D341Med (cell line): ENCODE measurements around the gene SH3RF1.
"Not testable (repeated sequence)": the region's sequence is repeated elsewhere in the genome, so short reads cannot be mapped to it uniquely, and the experiment has no call there.

Experiments used
- DNase-seq: peaks from one replicate; pipeline ENCODE4 v3.0.0; 2012; ENCODE audit warnings: low spot score

The SH3RF1 gene

GRCh38 chr4:169200361-169201030 is 70.3 kb downstream of the SH3RF1 start:
- DNase-seq = no peak

- no peak for DNase-seq
Measured at GRCh38 chr4:169199184-169199583, 71.6 kb downstream of the SH3RF1 start.

GRCh38 chr4:169198167-169198566 is 72.6 kb downstream of the SH3RF1 start:
- no peak for DNase-seq

DNA sequence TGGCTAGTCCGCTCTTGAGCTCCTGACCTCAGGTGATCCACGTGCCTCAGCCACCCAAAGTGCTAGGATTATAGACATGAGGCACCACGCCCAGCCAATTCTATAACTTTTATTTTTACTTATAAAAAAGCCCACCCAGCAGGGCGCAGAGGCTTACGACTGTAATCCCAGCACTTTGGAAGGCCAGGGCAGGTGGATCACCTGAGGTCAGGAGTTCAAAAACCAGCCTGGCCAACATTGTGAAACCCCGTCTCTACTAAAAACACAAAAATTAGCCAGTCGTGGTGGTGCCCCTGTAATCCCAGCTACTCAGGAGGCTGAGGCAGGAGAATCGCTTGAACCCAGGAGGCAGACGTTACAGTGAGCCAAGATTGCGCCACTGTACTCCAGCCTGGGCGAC is 73.5 kb downstream of the SH3RF1 start:
- DNase-seq = not testable (repeated sequence)

DNA sequence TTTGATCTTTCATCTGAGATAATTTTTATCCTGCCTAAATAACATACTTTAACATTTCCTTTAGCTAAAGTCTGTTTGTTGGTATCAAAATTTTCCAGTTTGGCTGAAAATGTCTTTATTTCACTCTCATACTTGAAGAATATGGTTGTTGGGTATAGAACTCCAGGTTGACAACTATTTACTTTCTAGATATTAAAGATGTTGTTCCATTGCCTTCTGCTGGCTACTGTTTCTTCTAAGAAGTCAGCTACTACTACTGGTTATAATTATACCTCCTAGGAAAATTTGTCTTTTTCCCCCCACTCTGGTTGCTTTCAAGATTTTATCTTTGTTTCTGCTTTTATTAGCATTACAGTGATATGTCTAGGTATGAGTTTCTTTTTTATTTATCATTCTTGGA is 75.7 kb downstream of the SH3RF1 start:
- no peak for DNase-seq

DNA sequence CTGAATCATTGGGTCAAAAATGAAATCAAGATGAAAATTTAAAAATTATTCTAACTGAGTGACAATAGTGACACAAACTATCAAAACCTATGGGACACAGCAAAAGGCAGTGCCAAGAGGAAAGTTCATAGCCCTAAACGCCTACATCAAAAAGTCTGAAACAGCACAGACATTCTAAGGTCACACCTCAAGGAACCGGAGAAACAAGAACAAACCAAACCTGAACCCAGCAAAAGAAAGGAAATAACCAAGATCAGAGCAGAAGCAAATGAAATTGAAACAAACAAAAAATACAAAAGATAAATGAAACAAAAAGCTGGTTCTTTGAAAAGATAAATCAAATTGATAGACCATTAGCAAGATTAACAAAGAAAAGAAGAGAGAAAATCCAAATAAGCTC is 80.8 kb downstream of the SH3RF1 start:
- not testable (repeated sequence) for DNase-seq

DNA sequence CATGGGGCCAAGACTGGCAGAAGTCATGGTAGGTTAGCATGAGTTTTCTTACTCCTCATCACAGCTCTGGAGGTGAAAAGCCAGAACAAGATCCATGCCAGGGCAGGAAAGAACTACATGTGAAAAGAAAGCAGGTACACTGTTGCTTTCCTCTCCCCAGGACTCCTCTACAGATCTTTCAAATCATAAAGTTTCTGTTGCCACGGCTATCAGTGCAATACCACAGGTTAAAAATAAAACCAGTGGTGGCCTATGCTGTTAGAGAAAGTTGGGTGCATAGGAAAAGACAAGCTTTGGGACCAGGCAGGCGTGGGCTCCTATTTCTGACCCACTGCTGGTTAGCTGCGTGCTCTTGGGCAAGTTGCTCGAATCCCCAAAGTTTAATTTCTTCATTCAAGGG is 81.4 kb downstream of the SH3RF1 start:
- DNase-seq = no peak

DNA sequence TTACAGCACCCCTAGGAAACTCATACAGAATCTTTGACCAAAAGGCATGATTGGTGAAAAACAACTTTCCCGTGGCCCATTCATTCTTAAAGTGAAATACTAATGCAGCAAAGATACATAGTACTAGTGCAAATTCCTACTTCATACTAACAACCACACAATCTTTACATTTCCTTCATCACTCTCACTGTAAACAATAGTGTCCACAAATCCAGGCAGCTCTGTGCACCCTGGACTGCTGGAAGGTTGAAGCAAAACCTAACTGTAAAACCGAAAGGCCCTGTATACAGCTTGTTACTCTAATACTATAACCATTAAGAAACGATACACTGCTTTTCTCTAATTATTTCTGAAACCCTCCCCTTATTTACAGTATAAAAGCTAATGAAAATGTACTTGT is 82.6 kb downstream of the SH3RF1 start:
- DNase-seq = no peak

- no peak for DNase-seq
Measured at GRCh38 chr4:169185133-169185956, 85.4 kb downstream of the SH3RF1 start.

DNA sequence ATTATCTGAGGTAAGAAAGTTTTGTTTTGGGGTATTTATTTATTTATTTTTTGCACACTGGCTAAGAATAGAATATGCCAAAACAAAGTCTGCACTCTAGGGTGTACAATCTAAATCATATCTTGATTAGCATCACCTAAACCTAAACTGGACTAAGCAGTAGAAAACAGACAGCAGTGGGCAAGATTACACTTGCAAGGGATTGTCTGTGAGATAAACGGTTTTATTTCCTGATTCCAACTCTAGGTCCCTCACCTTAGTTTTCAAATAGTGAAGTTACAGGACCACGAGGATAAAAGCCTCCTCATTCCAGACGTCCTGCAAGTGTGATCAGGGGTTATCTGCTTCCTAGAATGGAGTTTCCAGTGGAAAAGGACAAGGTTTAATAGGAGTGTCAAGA is 86.1 kb downstream of the SH3RF1 start:
- DNase-seq = no peak

DNA sequence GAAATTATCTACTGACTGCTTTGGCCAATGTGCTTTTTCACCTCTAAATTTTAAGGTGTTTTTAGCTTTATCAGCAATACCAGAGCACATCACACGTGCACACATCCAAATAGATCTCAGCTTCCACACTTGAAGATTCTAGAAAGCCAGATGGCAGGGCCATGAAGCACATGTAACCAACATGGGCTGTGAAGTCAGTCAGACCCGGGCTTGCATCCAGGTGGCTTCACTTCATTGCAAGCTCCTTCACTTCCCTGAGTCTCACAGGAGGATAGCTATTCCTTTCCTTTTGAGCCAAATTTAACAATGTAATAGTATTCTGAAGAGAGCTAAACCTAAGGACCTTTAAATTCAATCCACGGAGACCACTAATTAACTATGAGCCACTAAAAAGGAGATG is 86.5 kb downstream of the SH3RF1 start:
- DNase-seq = no peak

DNA sequence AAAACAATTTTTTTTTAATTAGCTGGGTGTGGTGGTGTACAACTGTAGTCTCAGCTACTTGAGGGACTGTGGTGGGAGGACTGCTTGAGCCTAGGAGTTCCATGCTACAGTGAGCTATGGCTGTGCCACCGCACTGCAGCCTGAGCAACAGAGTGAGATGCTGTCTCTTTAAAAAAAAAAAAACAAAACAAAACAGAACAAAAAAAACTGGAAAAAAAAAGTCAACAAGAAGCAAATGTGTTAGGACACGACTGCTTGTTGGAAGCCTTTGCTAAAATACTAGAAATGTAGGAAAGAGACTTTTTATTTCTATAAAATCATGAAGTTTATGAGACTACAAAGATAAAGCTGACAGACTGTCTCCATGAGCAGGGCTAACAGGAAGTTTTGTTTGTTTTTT is 87.2 kb downstream of the SH3RF1 start:
- no peak for DNase-seq

- no peak for DNase-seq
Measured at GRCh38 chr4:169179609-169180521, 90.9 kb downstream of the SH3RF1 start.

- not testable (repeated sequence) for DNase-seq
Measured at GRCh38 chr4:169178092-169178491, 92.7 kb downstream of the SH3RF1 start.

DNA sequence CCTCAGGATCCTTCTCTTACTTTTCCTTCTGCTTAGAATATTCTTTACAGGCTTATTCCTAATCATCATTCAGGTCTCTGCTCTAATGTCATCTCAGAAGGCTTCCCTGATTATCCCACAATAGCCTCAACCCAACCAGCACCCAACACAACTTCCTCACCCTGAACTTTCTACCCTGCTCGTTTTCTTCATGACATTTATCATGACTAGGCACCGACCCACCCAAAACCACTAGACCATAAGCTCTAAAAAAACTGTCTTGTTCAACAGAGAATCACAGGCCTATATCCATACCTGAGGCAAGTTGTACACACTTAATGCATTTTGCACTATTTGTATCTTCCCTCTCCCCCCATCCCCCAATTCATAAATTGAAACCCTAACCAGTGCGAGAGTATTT is 95.3 kb downstream of the SH3RF1 start:
- no peak for DNase-seq

DNA sequence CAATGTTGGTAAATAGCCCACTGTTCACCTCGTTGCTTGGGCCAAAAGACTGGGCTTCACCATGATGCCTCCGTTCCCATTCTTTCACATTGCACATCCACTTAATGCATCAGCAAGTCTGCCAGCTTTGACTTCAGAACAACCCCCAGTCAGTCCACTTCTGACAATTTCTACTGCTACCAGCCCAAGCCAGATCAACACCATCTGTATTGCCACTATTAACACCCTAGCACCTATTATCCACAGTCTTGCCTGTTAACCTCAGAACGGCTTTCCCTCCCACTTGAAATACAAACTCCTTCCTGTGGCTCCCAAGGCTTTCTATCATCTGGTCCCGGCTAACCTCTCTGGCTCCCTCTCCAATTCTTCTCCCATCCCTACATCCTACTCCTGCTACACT is 95.7 kb downstream of the SH3RF1 start:
- no peak for DNase-seq

GRCh38 chr4:169174247-169174646 is 96.5 kb downstream of the SH3RF1 start:
- no peak for DNase-seq

GRCh38 chr4:169167957-169168858 is 102.5 kb downstream of the SH3RF1 start:
- no peak for DNase-seq

DNA sequence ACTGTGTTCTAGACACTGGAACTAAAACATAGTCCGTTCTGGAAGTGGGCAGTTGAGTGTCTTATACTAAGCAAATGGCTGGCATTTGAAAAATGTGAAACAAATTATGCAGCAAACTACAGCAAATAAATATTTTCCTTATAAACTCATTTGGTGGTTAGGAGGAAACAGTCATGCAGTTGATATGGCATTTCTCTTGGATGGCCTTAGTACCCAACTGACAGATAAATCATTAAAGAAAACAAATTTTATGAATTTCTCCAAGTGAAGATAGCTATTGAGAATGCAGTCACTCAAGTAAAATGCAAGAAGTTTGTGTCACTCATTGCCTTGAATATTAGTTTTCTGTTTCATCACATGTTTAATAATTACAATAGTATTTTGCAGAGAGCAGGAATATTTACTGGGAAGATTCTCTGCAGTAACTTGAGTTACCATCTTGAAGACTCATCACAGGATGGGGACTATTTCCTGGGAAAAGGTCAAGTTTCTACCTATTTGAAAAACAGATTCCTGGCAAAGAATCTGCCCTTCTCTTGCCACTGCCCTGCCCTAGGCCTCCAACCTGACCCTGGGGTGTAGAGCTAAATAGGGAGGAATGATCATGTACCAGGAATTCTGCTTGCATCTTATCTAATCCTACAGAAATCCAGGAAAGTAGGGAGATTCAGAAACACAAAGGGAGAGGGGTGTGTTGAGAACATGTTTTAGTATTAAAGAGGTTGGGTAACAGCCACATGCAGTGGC is 105.9 kb downstream of the SH3RF1 start:
- no peak for DNase-seq

- no peak for DNase-seq
Measured at GRCh38 chr4:169163947-169164668, 106.6 kb downstream of the SH3RF1 start.
